Stomach (tissue), 9 donors: ENCODE measurements around the gene ATP12A. TPM values are rescaled to one million over a fixed set of nuclear protein-coding genes. Genes with fewer than 3 reads are reported as not detected.

Source experiments
- DNase-seq, 2 donors: peaks; one replicate each; pipeline versions ENCODE4 v3.0.0 to v3.0.0-alpha.2; 2013 to 2019
- H3K27ac ChIP-seq, 5 donors: fragments of 200-600 bp in 4 of 5; sonication (generic) in 4 of 5; one replicate each; pipeline ENCODE4 v1.5.1; 2013 to 2019; ENCODE audit warnings: mild to moderate bottlenecking in 1 of 5, moderate library complexity in 1 of 5
- H3K27me3 ChIP-seq, 3 donors: fragments of 200-600 bp; sonication (generic); one replicate each; pipeline ENCODE4 v1.5.1; 2017 to 2019; ENCODE audit warnings: mixed run types in 1 of 3
- H3K36me3 ChIP-seq, 4 donors: fragments of 200-600 bp; sonication (generic); 1 replicate in 3 of 4; 2 replicates in 1 of 4; pipeline ENCODE4 v1.5.1; 2016 to 2019
- H3K4me1 ChIP-seq, 4 donors: fragments of 200-600 bp; sonication (generic); one replicate each; pipeline ENCODE4 v1.5.1; 2016 to 2019
- H3K4me3 ChIP-seq, 4 donors: fragments of 200-600 bp; sonication (generic) in 3 of 4; one replicate each; pipeline ENCODE4 v1.5.1; 2016 to 2019; ENCODE audit warnings: mild to moderate bottlenecking in 1 of 4
- H3K9me3 ChIP-seq, 4 donors: fragments of 200-600 bp; sonication (generic); one replicate each; pipeline ENCODE4 v1.5.1; 2016 to 2019
- EP300 ChIP-seq: sonication (generic); formaldehyde crosslinking; IDR thresholded peaks from one replicate; pipeline ENCODE4 v1.6.1; 2017; ENCODE audit warnings: antibody characterized with exemption
- POLR2A ChIP-seq, 4 donors: fragments of 450-650 bp; IDR thresholded peaks; one replicate each; pipeline ENCODE4 v1.6.1; 2016; ENCODE audit warnings: antibody characterized with exemption in 4 of 4, control low read depth in 2 of 4, mild to moderate bottlenecking in 1 of 4, moderate library complexity in 1 of 4
- POLR2AphosphoS5 ChIP-seq, 3 donors: sonication (generic); formaldehyde crosslinking; IDR thresholded peaks; one replicate each; pipeline ENCODE4 v1.6.1; 2016; ENCODE audit warnings: antibody characterized with exemption in 3 of 3
- WGBS, 5 donors: extraction: QIAGEN DNeasy Blood & Tissue Kit in 3 of 5; methylation state at CpG; one replicate each; pipeline versions ENCODE4 v1.1.5 to v1.1.7; 2013 to 2018; 5-methylcytosine and 5-hydroxymethylcytosine counted together
- intact Hi-C: fragments of 100-400 bp; cut with DNase I; formaldehyde crosslinking; loops from one replicate; pipeline ENCODE4 v1.15.1; 2023; ENCODE audit warnings: low total_unique reads
- polyA plus RNA-seq, 3 donors: library from polyadenylated mRNA; stranded (reverse); fragments of 200-250 nt; gene quantifications; one replicate each; pipeline ENCODE4 v1.2.3, GENCODE V29; 2013
- total RNA-seq, 5 donors: library from RNA; depleted of rRNA; stranded (reverse); fragments of >200 nt; gene quantifications; one replicate each; pipeline versions ENCODE4 v1.1.0 to v1.2.3, GENCODE V29; 2014 to 2016
- TF ChIP-seq, protein P1 (sequence below), 7 experiments: fragments of 450-650 bp in 4 of 7; fragments of 200-600 bp in 3 of 7; sonication (generic) in 3 of 7; IDR thresholded peaks; one replicate each; pipeline ENCODE4 v1.5.1; 2016 to 2019; ENCODE audit warnings: antibody characterized with exemption in 7 of 7, control low read depth in 2 of 7, mild to moderate bottlenecking in 1 of 7
- donor health status: healthy with polysubstance abuse.
- donor health status: Bipolar disorder and iron deficiency.
- donor health status: healthy.

Gene ATP12A
- total and polyA plus RNA-seq, 8 donors: 0.08 TPM; not detected in 7

DNA sequence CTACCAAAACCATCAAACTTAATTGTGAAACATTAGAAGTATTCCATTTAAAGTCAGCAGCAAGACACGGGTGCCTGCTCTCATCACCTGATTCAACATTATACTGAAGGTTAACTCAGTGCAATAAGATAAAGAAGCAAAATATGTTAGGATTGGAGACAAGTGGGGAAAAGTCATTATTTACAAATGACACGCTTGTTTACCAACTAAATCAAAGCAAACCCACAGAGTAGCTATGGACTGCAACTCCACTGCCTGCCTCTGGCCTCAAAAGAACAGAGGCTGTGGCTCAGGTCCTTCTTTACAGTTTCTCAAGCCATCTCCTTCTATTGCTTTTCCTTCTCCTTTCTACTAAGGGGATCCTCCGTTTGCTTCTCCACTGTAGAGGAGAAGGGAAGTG is 21.0 kb upstream of the ATP12A start:
- no peaks in the 10 kb centered on the region for H3K36me3 ChIP-seq
- no peaks in the 10 kb centered on the region for H3K27me3 ChIP-seq
- WGBS, 5 donors: 24 to 54% (median 50%) methylated on average over 3 of the region's 3 CpGs
- no peaks in the 10 kb centered on the region for H3K4me1 ChIP-seq
- H3K27ac ChIP-seq: no peak overlapping the region
- H3K4me3 ChIP-seq: no peak overlapping the region
- DNase-seq: no peak
- intact Hi-C loops: no loop called here
- TF ChIP-seq POLR2A (IDR thresholded peaks at IDR 0.05) (no peak), POLR2AphosphoS5 (IDR thresholded peaks at IDR 0.05) (no peak)
- TF ChIP-seq, protein P1, sequence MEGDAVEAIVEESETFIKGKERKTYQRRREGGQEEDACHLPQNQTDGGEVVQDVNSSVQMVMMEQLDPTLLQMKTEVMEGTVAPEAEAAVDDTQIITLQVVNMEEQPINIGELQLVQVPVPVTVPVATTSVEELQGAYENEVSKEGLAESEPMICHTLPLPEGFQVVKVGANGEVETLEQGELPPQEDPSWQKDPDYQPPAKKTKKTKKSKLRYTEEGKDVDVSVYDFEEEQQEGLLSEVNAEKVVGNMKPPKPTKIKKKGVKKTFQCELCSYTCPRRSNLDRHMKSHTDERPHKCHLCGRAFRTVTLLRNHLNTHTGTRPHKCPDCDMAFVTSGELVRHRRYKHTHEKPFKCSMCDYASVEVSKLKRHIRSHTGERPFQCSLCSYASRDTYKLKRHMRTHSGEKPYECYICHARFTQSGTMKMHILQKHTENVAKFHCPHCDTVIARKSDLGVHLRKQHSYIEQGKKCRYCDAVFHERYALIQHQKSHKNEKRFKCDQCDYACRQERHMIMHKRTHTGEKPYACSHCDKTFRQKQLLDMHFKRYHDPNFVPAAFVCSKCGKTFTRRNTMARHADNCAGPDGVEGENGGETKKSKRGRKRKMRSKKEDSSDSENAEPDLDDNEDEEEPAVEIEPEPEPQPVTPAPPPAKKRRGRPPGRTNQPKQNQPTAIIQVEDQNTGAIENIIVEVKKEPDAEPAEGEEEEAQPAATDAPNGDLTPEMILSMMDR (IDR thresholded peaks at IDR 0.05): no peak
- no peaks in the 10 kb centered on the region for H3K9me3 ChIP-seq

DNA sequence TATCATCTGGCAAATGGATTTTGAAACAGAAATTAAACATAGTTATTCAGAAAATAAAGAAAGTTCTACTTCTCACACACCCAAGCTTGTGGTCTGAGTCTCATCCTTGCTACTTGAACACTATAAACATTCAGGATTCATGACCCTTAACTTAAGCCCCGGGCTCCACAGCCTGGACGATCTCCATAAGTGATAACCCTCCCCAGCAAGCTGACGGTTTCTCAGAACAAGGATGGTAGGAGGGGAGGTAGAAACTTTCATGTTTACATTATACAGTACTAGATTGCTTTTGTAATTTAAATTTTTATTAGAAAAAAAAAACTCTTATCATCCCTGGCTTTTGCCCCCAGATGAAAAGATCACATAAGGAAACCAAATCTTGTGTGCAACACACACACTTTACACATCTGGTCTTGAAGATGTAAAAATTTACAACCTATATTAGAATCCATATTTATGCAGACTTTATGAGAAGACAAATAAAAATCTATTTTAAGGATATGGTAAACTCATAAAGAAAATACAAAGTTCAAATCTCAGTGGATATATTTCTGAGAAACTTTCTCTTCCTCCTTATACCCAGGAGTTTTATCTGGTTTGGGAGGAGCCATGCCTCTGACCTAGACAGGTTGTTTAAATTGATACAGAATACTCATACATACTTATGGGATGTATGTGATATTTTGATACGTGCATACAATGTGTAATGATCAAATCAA is 20.0 kb upstream of the ATP12A start:
- no peak for DNase-seq
- Histone ChIP-seq H3K4me1 (no peaks in the 10 kb centered on the region), H3K36me3 (no peaks in the 10 kb centered on the region), H3K9me3 (no peaks in the 10 kb centered on the region), H3K4me3 (no peak overlapping the region), H3K27me3 (no peaks in the 10 kb centered on the region), H3K27ac (no peak overlapping the region)
- intact Hi-C loops: no loop called here
- 14 to 36% (median 20%) methylated on average over 4 of the region's 4 CpGs for WGBS, 5 donors
- TF ChIP-seq, protein P1 (IDR thresholded peaks at IDR 0.05): no peak
- TF ChIP-seq EP300: no peak
- TF ChIP-seq POLR2A (IDR thresholded peaks at IDR 0.05): no peak
- no peak for TF ChIP-seq POLR2AphosphoS5 (IDR thresholded peaks at IDR 0.05)

DNA sequence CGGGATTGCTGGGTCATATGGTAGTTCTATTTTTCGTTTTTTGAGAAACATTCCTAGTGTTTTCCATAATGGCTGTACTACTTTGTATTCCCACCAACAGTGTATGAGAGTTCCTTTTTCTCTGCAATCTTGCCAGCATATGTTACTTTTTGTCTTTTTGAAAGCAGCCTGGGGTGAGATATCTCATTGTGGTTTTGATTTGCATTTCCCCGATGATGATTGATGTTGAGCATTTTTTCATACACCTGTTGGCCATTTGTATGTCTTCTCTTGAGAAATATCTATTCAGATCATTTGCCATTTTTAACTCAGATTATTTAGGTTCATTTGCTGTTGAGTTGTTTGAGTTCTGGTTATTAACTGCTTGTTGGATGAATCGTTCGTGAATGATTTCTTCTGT is 18.5 kb upstream of the ATP12A start:
- H3K4me3 ChIP-seq: no peak overlapping the region
- no peaks in the 10 kb centered on the region for H3K4me1 ChIP-seq
- H3K27ac ChIP-seq: no peak overlapping the region
- WGBS, 5 donors: 75 to 86% (median 85%) methylated on average over 5 of the region's 5 CpGs
- intact Hi-C loops: no loop called here
- TF ChIP-seq, protein P1 (IDR thresholded peaks at IDR 0.05): no peak
- TF ChIP-seq EP300 (no peak), POLR2AphosphoS5 (IDR thresholded peaks at IDR 0.05) (no peak), POLR2A (IDR thresholded peaks at IDR 0.05) (no peak)
- H3K36me3 ChIP-seq: no peaks in the 10 kb centered on the region
- no peaks in the 10 kb centered on the region for H3K9me3 ChIP-seq
- no peak for DNase-seq
- H3K27me3 ChIP-seq: no peaks in the 10 kb centered on the region

DNA sequence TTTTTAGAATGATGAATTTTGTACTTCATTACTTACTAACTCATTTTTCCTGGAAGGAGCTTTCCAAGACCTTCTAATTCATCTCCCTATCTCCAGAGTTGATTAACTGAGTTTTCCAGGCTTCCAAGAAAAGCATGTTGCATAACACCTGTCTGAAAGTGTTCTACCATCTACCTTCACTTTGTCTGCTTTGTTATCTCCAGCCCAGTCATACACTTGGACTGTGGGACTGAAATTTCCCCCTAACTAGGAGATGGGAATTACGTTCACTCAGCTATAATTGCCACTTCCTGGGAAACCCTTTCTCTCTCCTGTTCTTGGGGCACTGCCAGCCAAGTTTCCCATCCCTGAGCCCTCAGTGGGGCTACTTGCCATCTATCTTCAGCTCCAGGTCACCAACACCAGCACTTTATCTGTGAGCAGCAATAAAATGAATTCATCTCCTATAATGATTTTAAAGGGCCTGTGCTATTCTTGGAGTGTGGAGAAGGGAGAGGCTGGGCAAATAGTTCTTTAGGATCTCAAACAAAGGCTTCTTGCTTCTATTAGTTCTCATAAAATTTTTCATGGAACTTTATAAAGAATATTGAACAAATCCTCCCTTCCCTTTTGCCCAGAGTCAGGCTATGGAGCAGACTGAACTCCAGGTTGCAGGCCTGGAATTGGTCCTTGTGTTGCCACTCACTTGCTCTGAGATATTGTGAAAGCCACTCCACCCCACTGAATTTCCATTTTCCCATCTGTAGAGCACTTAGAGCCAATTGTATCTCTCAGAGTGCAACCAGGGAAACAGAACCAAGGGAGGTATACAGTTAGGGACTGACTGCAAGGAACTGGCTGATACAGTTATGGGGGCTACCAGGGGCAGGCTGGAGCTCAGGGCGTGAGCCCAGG is 17.8 kb upstream of the ATP12A start:
- no peaks in the 10 kb centered on the region for H3K9me3 ChIP-seq
- TF ChIP-seq POLR2AphosphoS5 (IDR thresholded peaks at IDR 0.05): no peak
- H3K27ac ChIP-seq: no peak overlapping the region
- H3K4me1 ChIP-seq: no peaks in the 10 kb centered on the region
- H3K27me3 ChIP-seq: no peaks in the 10 kb centered on the region
- H3K36me3 ChIP-seq: no peaks in the 10 kb centered on the region
- no peak for DNase-seq
- no peak overlapping the region for H3K4me3 ChIP-seq
- intact Hi-C loops: no loop called here
- WGBS, 5 donors: 77 to 97% (median 90%) methylated on average over 2 of the region's 2 CpGs

DNA sequence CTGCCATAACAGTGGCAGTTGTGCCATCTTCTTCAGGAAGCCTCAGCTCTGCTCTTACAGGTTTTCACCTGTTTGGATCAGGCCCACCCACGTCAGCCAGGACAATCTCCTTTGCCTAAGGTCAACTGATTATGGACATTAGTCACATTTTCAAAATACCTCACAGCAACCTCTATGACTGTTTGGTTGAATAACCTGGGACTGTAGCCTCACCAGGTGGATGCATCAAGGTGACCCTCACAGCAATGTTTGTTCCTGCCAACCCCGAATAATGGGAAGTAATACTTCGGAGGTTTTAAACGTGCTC is 17.2 kb upstream of the ATP12A start:
- Histone ChIP-seq H3K4me1 (no peaks in the 10 kb centered on the region), H3K4me3 (no peak overlapping the region), H3K36me3 (no peaks in the 10 kb centered on the region), H3K27ac (no peak overlapping the region), H3K27me3 (no peaks in the 10 kb centered on the region), H3K9me3 (no peaks in the 10 kb centered on the region)
- no peak for DNase-seq
- TF ChIP-seq EP300 (no peak), POLR2A (IDR thresholded peaks at IDR 0.05) (no peak), POLR2AphosphoS5 (IDR thresholded peaks at IDR 0.05) (no peak)
- TF ChIP-seq, protein P1 (IDR thresholded peaks at IDR 0.05): no peak
- intact Hi-C loops: no loop called here
- WGBS, 5 donors: 74 to 86% (median 86%) methylated on average over 4 of the region's 4 CpGs
